Measurements from ENCODE around the gene KIF5B. TPM values are rescaled to one million over a fixed set of nuclear protein-coding genes. Genes with fewer than 3 reads are reported as not detected.

KIF5B gene
- total RNA-seq (40.1 and 44.1 TPM in 2 replicates), polyA plus RNA-seq (9.5 and 16.6 TPM in 2 replicates), polyA minus RNA-seq (21.5 and 21.6 TPM in 2 replicates)
- total RNA-seq (2013), result 55.6 TPM

- Histone ChIP-seq H3K4me3 (ENCODE audit: control extremely low read depth in 1 of 5, extremely low read depth in 1 of 5, insufficient read depth in 1 of 5, low read depth in 2 of 5, low read length in 4 of 5) (peak within 1 kb of the TSS; percentile 64 to 97 (median 85)), H3K4me2 (replicated peaks; ENCODE audit: low read depth, low read length, poor library complexity, severe bottlenecking) (peak within 1 kb of the TSS; percentile 85), H4K20me1 (ENCODE audit: control insufficient read depth, insufficient read depth, low read length, poor library complexity, severe bottlenecking) (peaks cover 42% of the 10 kb centered on the region), H3K27ac (ENCODE audit: low read length in 2 of 2) (peak within 1 kb of the TSS; percentile 80 to 90), H3K4me1 (ENCODE audit: control insufficient read depth in 2 of 2, insufficient read depth in 2 of 2, low read length in 2 of 2) (peaks cover 31 to 43% of the 10 kb centered on the region in 2 donors), H3K79me2 (ENCODE audit: control insufficient read depth, insufficient read depth, low read length) (peaks cover 57% of the 10 kb centered on the region), H3K9me3 (ENCODE audit: control extremely low read depth in 1 of 3, control insufficient read depth in 2 of 3, insufficient read depth in 1 of 3, low read length in 2 of 3) (no peaks in the 10 kb centered on the region), H2AFZ (ENCODE audit: insufficient read depth, low read depth, low read length, poor library complexity, severe bottlenecking) (peak within 1 kb of the TSS; percentile 96), H3K27me3 (replicated peaks in 1 of 4; ENCODE audit: control extremely low read depth in 1 of 4, control insufficient read depth in 3 of 4, insufficient read depth in 4 of 4, low read length in 3 of 4) (no peaks in the 10 kb centered on the region), H3K9ac (ENCODE audit: low read length) (peak within 1 kb of the TSS; percentile 83), H3K36me3 (replicated peaks in 1 of 2; ENCODE audit: control extremely low read depth in 1 of 2, control insufficient read depth in 1 of 2, extremely low read depth in 1 of 2, insufficient read depth in 2 of 2, low read length in 1 of 2) (peaks cover 0 to 2% of the 10 kb centered on the region in 2 experiments)
- no peaks in the 10 kb centered on the region for H3K9me3 Mint-ChIP-seq (ENCODE audit: insufficient read depth)
- WGBS (ENCODE audit: insufficient coverage), result 2% methylated on average over 55 of the region's 63 CpGs
- intact Hi-C loops (cut with micrococcal nuclease), result loop anchor here (1.0 to 10.0 kb wide), 7 partner anchors 14 to 908 kb away; partner anchors contain the start of genes CCDC7 and ZEB1
- DNase-seq, result peak; percentile 93
- H3K4me3 Mint-ChIP-seq, result peak within 1 kb of the TSS; percentile 98
- TF ChIP-seq CTCF (IDR thresholded peaks at IDR 0.05) (no peak), EZH2 (IDR thresholded peaks at IDR 0.05; ENCODE audit: borderline replicate concordance, insufficient read depth, low read depth, low read length, poor library complexity, severe bottlenecking) (no peak)
- peak; percentile 85 for ATAC-seq (ENCODE audit: low read depth)
- H3K27me3 Mint-ChIP-seq, result no peaks in the 10 kb centered on the region
- peak within 1 kb of the TSS; percentile 97 for H3K27ac Mint-ChIP-seq
- CTCF ChIA-PET, result interaction anchor here (0.6 to 1.5 kb wide), 2 partner anchors 143 to 194 kb away, joined by 4 to 5 read pairs; no protein-coding TSS in a partner anchor
- POLR2A ChIA-PET, result interaction anchor here (0.6 to 2.0 kb wide), 3 partner anchors 127 to 322 kb away, joined by 3 to 6 read pairs (median 4); partner anchors contain the start of gene ARHGAP12
- peaks cover 50% of the 10 kb centered on the region for H3K4me1 Mint-ChIP-seq
Observed at GRCh38 chr10:32056136-32057035, at the start of gene KIF5B. Gene KIF5B, minus strand, starts transcription at chr10:32056425. Its CDS starts 452 bp downstream, at chr10:32055973.
